ENCODE results near the gene IMMP2L. TPM values are rescaled to one million over a fixed set of nuclear protein-coding genes. Genes with fewer than 3 reads are reported as not detected.

The IMMP2L gene
- polyA plus RNA-seq, 1 donor from 2014 or later: 23.2 TPM

- Mint-ChIP-seq H3K27ac (no peak overlapping the region), H3K27me3 (no peaks in the 10 kb centered on the region), H3K4me1 (peaks cover 0 to 2% (median 0%) of the 10 kb centered on the region in 3 donors), H3K9me3 (peaks cover 3 to 7% (median 4%) of the 10 kb centered on the region in 3 donors), H3K36me3 (peaks cover 10% of the 10 kb centered on the region), H3K4me3 (peak overlapping the region in 1 of 4 donors; percentile 65)
Measured at GRCh38 chr7:111433426-111433825, 128.9 kb downstream of the IMMP2L start.

- Mint-ChIP-seq H3K27me3 (no peaks in the 10 kb centered on the region), H3K9me3 (peaks cover 4% of the 10 kb centered on the region in 3 donors), H3K27ac (no peak overlapping the region), H3K4me1 (peaks cover 0 to 2% (median 0%) of the 10 kb centered on the region in 3 donors), H3K4me3 (no peak overlapping the region), H3K36me3 (peaks cover 4% of the 10 kb centered on the region)
Measured at GRCh38 chr7:111429781-111430180, 132.5 kb downstream of the IMMP2L start.

GRCh38 chr7:111424768-111425167 is 137.5 kb downstream of the IMMP2L start:
- Mint-ChIP-seq H3K4me1 (no peaks in the 10 kb centered on the region), H3K4me3 (no peak overlapping the region), H3K36me3 (peaks cover 9% of the 10 kb centered on the region), H3K27me3 (no peaks in the 10 kb centered on the region), H3K9me3 (peaks cover 2 to 10% (median 2%) of the 10 kb centered on the region in 3 donors), H3K27ac (no peak overlapping the region)

- H3K9me3 Mint-ChIP-seq: no peaks in the 10 kb centered on the region
- H3K27me3 Mint-ChIP-seq: no peaks in the 10 kb centered on the region
- no peak overlapping the region for H3K27ac Mint-ChIP-seq
- H3K4me3 Mint-ChIP-seq: no peak overlapping the region
- peaks cover 3 to 5% (median 5%) of the 10 kb centered on the region in 3 donors for H3K4me1 Mint-ChIP-seq
- H3K36me3 Mint-ChIP-seq: peaks cover 3% of the 10 kb centered on the region
Measured at GRCh38 chr7:111414374-111414773, 147.9 kb downstream of the IMMP2L start.

GRCh38 chr7:111413739-111414138 is 148.6 kb downstream of the IMMP2L start:
- no peak overlapping the region for H3K4me3 Mint-ChIP-seq
- H3K9me3 Mint-ChIP-seq: no peaks in the 10 kb centered on the region
- H3K27me3 Mint-ChIP-seq: no peaks in the 10 kb centered on the region
- peak overlapping the region in 1 of 3 donors; percentile 62 for H3K27ac Mint-ChIP-seq
- peaks cover 3 to 5% (median 5%) of the 10 kb centered on the region in 3 donors for H3K4me1 Mint-ChIP-seq
- peaks cover 3% of the 10 kb centered on the region for H3K36me3 Mint-ChIP-seq

- Mint-ChIP-seq H3K4me3 (no peak overlapping the region), H3K4me1 (peaks cover 3 to 5% (median 5%) of the 10 kb centered on the region in 3 donors), H3K36me3 (peaks cover 6% of the 10 kb centered on the region), H3K9me3 (peaks cover 0 to 2% (median 0%) of the 10 kb centered on the region in 3 donors), H3K27ac (peak overlapping the region in 1 of 3 donors; percentile 57), H3K27me3 (no peaks in the 10 kb centered on the region)
Measured at GRCh38 chr7:111410899-111411298, 151.4 kb downstream of the IMMP2L start.

- H3K9me3 Mint-ChIP-seq: peaks cover 0 to 2% (median 0%) of the 10 kb centered on the region in 3 donors
- H3K27ac Mint-ChIP-seq: no peak overlapping the region
- no peaks in the 10 kb centered on the region for H3K27me3 Mint-ChIP-seq
- peaks cover 3 to 5% (median 5%) of the 10 kb centered on the region in 3 donors for H3K4me1 Mint-ChIP-seq
- H3K4me3 Mint-ChIP-seq: no peak overlapping the region
- peaks cover 6% of the 10 kb centered on the region for H3K36me3 Mint-ChIP-seq
Measured at GRCh38 chr7:111409714-111410422, 152.4 kb downstream of the IMMP2L start.

- peaks cover 0 to under 1% (median 0%) of the 10 kb centered on the region in 3 donors for H3K4me1 Mint-ChIP-seq
- no peaks in the 10 kb centered on the region for H3K27me3 Mint-ChIP-seq
- peaks cover 0 to 2% (median 0%) of the 10 kb centered on the region in 3 donors for H3K9me3 Mint-ChIP-seq
- no peak overlapping the region for H3K4me3 Mint-ChIP-seq
- H3K27ac Mint-ChIP-seq: no peak overlapping the region
- H3K36me3 Mint-ChIP-seq: peaks cover 6% of the 10 kb centered on the region
Measured at GRCh38 chr7:111408724-111409123, 153.6 kb downstream of the IMMP2L start.

GRCh38 chr7:111407258-111407657 is 155.0 kb downstream of the IMMP2L start:
- H3K36me3 Mint-ChIP-seq: peaks cover 6% of the 10 kb centered on the region
- no peaks in the 10 kb centered on the region for H3K4me1 Mint-ChIP-seq
- H3K9me3 Mint-ChIP-seq: peaks cover 0 to 2% (median 0%) of the 10 kb centered on the region in 3 donors
- H3K4me3 Mint-ChIP-seq: no peak overlapping the region
- no peak overlapping the region for H3K27ac Mint-ChIP-seq
- no peaks in the 10 kb centered on the region for H3K27me3 Mint-ChIP-seq

GRCh38 chr7:111405621-111406020 is 156.7 kb downstream of the IMMP2L start:
- no peaks in the 10 kb centered on the region for H3K4me1 Mint-ChIP-seq
- peaks cover 5% of the 10 kb centered on the region for H3K36me3 Mint-ChIP-seq

GRCh38 chr7:111401516-111401915 is 160.8 kb downstream of the IMMP2L start:
- Mint-ChIP-seq H3K27ac (no peak overlapping the region), H3K4me3 (no peak overlapping the region), H3K9me3 (peaks cover 0 to 6% (median 3%) of the 10 kb centered on the region in 3 donors)

More at GRCh38 chr7:111405621-111406020, 156.7 kb downstream of the IMMP2L start:
- Mint-ChIP-seq H3K9me3 (peaks cover 0 to 2% (median 0%) of the 10 kb centered on the region in 3 donors), H3K27me3 (no peaks in the 10 kb centered on the region), H3K4me3 (no peak overlapping the region), H3K27ac (no peak overlapping the region)

GRCh38 chr7:111400088-111400487 is 162.2 kb downstream of the IMMP2L start:
- Mint-ChIP-seq H3K4me3 (no peak overlapping the region), H3K36me3 (peaks cover 5% of the 10 kb centered on the region), H3K9me3 (peaks cover 0 to 6% (median 3%) of the 10 kb centered on the region in 3 donors), H3K27me3 (peaks cover 1% of the 10 kb centered on the region), H3K27ac (no peak overlapping the region), H3K4me1 (no peaks in the 10 kb centered on the region)

More at GRCh38 chr7:111401516-111401915, 160.8 kb downstream of the IMMP2L start:
- no peaks in the 10 kb centered on the region for H3K27me3 Mint-ChIP-seq
- H3K36me3 Mint-ChIP-seq: peaks cover 5% of the 10 kb centered on the region
- H3K4me1 Mint-ChIP-seq: no peaks in the 10 kb centered on the region

GRCh38 chr7:111394891-111395290 is 167.4 kb downstream of the IMMP2L start:
- peaks cover 1% of the 10 kb centered on the region for H3K27me3 Mint-ChIP-seq
- peaks cover 0 to 6% (median 6%) of the 10 kb centered on the region in 3 donors for H3K9me3 Mint-ChIP-seq
- H3K27ac Mint-ChIP-seq: no peak overlapping the region
- H3K4me1 Mint-ChIP-seq: peaks cover 2 to 4% (median 3%) of the 10 kb centered on the region in 3 donors
- H3K36me3 Mint-ChIP-seq: peaks cover 15% of the 10 kb centered on the region
- no peak overlapping the region for H3K4me3 Mint-ChIP-seq

GRCh38 chr7:111393011-111393754 is 169.1 kb downstream of the IMMP2L start:
- Mint-ChIP-seq H3K27ac (peak overlapping the region in 1 of 3 donors; percentile 10), H3K4me1 (peaks cover 13 to 16% (median 15%) of the 10 kb centered on the region in 3 donors), H3K9me3 (peaks cover 0 to 9% (median 6%) of the 10 kb centered on the region in 3 donors), H3K36me3 (peaks cover 15% of the 10 kb centered on the region), H3K27me3 (peaks cover 1% of the 10 kb centered on the region), H3K4me3 (no peak overlapping the region)

GRCh38 chr7:111392294-111392693 is 170.0 kb downstream of the IMMP2L start:
- H3K4me3 Mint-ChIP-seq: no peak overlapping the region
- peaks cover 15% of the 10 kb centered on the region for H3K36me3 Mint-ChIP-seq
- no peak overlapping the region for H3K27ac Mint-ChIP-seq
- peaks cover 0 to 9% (median 2%) of the 10 kb centered on the region in 3 donors for H3K9me3 Mint-ChIP-seq
- peaks cover 1% of the 10 kb centered on the region for H3K27me3 Mint-ChIP-seq
- peaks cover 13 to 18% (median 16%) of the 10 kb centered on the region in 3 donors for H3K4me1 Mint-ChIP-seq
